GM23248 (cell line): ENCODE measurements around the gene DKK3. TPM values are rescaled to one million over a fixed set of nuclear protein-coding genes. Genes with fewer than 3 reads are reported as not detected.

Experiments
- DNase-seq: peaks from one replicate; pipeline ENCODE4 v3.0.0-alpha.2; 2015
- H2AFZ ChIP-seq: fragments of 200-600 bp; sonication (generic); 2 replicates; pipeline ENCODE4 v1.6.1; 2016; ENCODE audit warnings: antibody characterized with exemption
- H3F3A ChIP-seq: fragments of 200-600 bp; sonication (generic); 2 replicates; pipeline ENCODE4 v1.6.1; 2016; ENCODE audit warnings: mild to moderate bottlenecking, antibody characterized with exemption, mixed run types; ENCODE audit not compliant: insufficient read depth
- H3K27ac ChIP-seq: fragments of 200-600 bp; sonication (generic); 2 replicates; pipeline ENCODE4 v1.5.1; 2016; ENCODE audit warnings: mild to moderate bottlenecking
- H3K27me3 ChIP-seq: fragments of 200-600 bp; sonication (generic); replicated peaks from 2 replicates; pipeline ENCODE4 v1.6.1; 2016; ENCODE audit warnings: mild to moderate bottlenecking; ENCODE audit not compliant: insufficient read depth
- H3K36me3 ChIP-seq: fragments of 200-600 bp; sonication (generic); 2 replicates; pipeline ENCODE4 v1.6.1; 2016; ENCODE audit warnings: low read depth, mild to moderate bottlenecking
- H3K4me1 ChIP-seq: fragments of 200-600 bp; sonication (generic); 2 replicates; pipeline ENCODE4 v1.6.1; 2016; ENCODE audit warnings: mild to moderate bottlenecking; ENCODE audit not compliant: insufficient read depth
- H3K4me2 ChIP-seq: fragments of 200-600 bp; sonication (generic); one replicate; pipeline ENCODE4 v1.6.1; 2016; ENCODE audit warnings: mild to moderate bottlenecking; ENCODE audit not compliant: unreplicated experiment
- H3K4me3 ChIP-seq: fragments of 200-600 bp; sonication (generic); 2 replicates; pipeline ENCODE4 v1.5.1; 2016; ENCODE audit warnings: mild to moderate bottlenecking
- H3K79me2 ChIP-seq: fragments of 200-600 bp; sonication (generic); 2 replicates; pipeline ENCODE4 v1.6.1; 2016; ENCODE audit warnings: mild to moderate bottlenecking; ENCODE audit not compliant: insufficient read depth
- H3K9ac ChIP-seq: fragments of 200-600 bp; sonication (generic); 2 replicates; pipeline ENCODE4 v1.6.1; 2016; ENCODE audit warnings: mild to moderate bottlenecking
- H3K9me2 ChIP-seq: fragments of 200-600 bp; sonication (generic); 2 replicates; pipeline ENCODE4 v1.6.1; 2016; ENCODE audit warnings: mixed run types, mild to moderate bottlenecking, moderate library complexity; ENCODE audit not compliant: insufficient read depth
- H3K9me3 ChIP-seq: fragments of 200-600 bp; sonication (generic); one replicate; pipeline ENCODE4 v1.6.1; 2017; ENCODE audit warnings: low read depth
- H4K20me1 ChIP-seq: fragments of 200-600 bp; sonication (generic); 2 replicates; pipeline ENCODE4 v1.6.0; 2016; ENCODE audit not compliant: insufficient read depth
- EZH2 ChIP-seq: fragments of 200-600 bp; sonication (generic); IDR thresholded peaks from 2 replicates; pipeline ENCODE4 v1.6.1; 2018; ENCODE audit warnings: antibody characterized with exemption, mild to moderate bottlenecking; ENCODE audit not compliant: insufficient read depth, poor library complexity, severe bottlenecking
- EZH2phosphoT487 ChIP-seq: fragments of 200-600 bp; sonication (generic); IDR thresholded peaks from 2 replicates; pipeline ENCODE4 v1.6.1; 2018; ENCODE audit warnings: antibody characterized with exemption, moderate library complexity, mild to moderate bottlenecking, low read depth; ENCODE audit not compliant: insufficient read depth
- WGBS, 2 experiments: methylation state at CpG; one replicate each; pipeline ENCODE4 v1.1.6; 2015 to 2017; ENCODE audit warnings: low lambda C conversion rate in 2 of 2, low coverage in 1 of 2; ENCODE audit errors: missing lambda C conversion rate in 2 of 2; 5-methylcytosine and 5-hydroxymethylcytosine counted together
- in situ Hi-C: fragments of 300-500 bp; cut with MboI; formaldehyde crosslinking; loops from 2 replicates; pipeline ENCODE4 v1.15.0; 2020
- polyA plus RNA-seq: library from polyadenylated mRNA; unstranded; fragments of >200 nt; fragmentation: Nextera tagmentation; extraction: Ambion mirVana; gene quantifications from 2 replicates; pipeline ENCODE4 v1.2.1, GENCODE V29; 2016
- total RNA-seq: library from RNA; depleted of rRNA; stranded (reverse); fragments of >200 nt; shearing (Covaris generic); gene quantifications from 2 replicates; pipeline ENCODE4 v1.2.3, GENCODE V29; 2014; rRNA removed

DKK3 gene
- total RNA-seq (189 and 225 TPM in 2 replicates), polyA plus RNA-seq (237 and 239 TPM in 2 replicates)

GRCh38 chr11:12007769-12008737 lies at the start of gene DKK3:
Gene DKK3 (minus strand): TSS chr11:12008626. CDS start chr11:12008582, 44 bp downstream.
- H3K36me3 ChIP-seq: no peaks in the 10 kb centered on the region
- WGBS, 2 experiments: 8 to 15% methylated on average over 42 to 63 of the region's 71 CpGs
- no peaks in the 10 kb centered on the region for H3K27me3 ChIP-seq
- in situ Hi-C loops: no loop called here
- no peaks in the 10 kb centered on the region for H3K9me3 ChIP-seq
- 0 out of 2 replicates have a peak, but pooled peaks cover 5% of the 10 kb centered on the region for H3K79me2 ChIP-seq
- peaks cover 23% of the 10 kb centered on the region for H3K4me1 ChIP-seq
- H2AFZ ChIP-seq: peak within 1 kb of the TSS; percentile 85
- peak; percentile 47 for DNase-seq
- TF ChIP-seq EZH2phosphoT487 (no peak), EZH2 (no peak)
- H3K9me2 ChIP-seq: no peaks in the 10 kb centered on the region
- peak within 1 kb of the TSS; percentile 89 for H3K4me2 ChIP-seq
- no peaks in the 10 kb centered on the region for H4K20me1 ChIP-seq
- peak within 1 kb of the TSS; percentile 72 for H3K9ac ChIP-seq
- peaks cover 16% of the 10 kb centered on the region for H3F3A ChIP-seq
- peak within 1 kb of the TSS; percentile 73 for H3K4me3 ChIP-seq
- H3K27ac ChIP-seq: no peak within 1 kb of the TSS

GRCh38 chr11:12057299-12057980 lies 49.0 kb upstream of the DKK3 start:
- H2AFZ ChIP-seq: no peak overlapping the region
- no peaks in the 10 kb centered on the region for H3K79me2 ChIP-seq
- H3F3A ChIP-seq: no peaks in the 10 kb centered on the region
- in situ Hi-C loops: loop anchor here (25.0 kb wide), 1 partner anchor 180 kb away; no protein-coding TSS in a partner anchor
- no peak for DNase-seq
- no peak overlapping the region for H3K27ac ChIP-seq
- no peaks in the 10 kb centered on the region for H3K36me3 ChIP-seq
- no peaks in the 10 kb centered on the region for H3K27me3 ChIP-seq
- H3K9me3 ChIP-seq: no peaks in the 10 kb centered on the region
- 88 to 92% methylated on average over 8 of the region's 8 CpGs for WGBS, 2 experiments
- no peaks in the 10 kb centered on the region for H3K9me2 ChIP-seq
- no peak overlapping the region for H3K4me3 ChIP-seq
- H3K4me1 ChIP-seq: no peaks in the 10 kb centered on the region; the same call in 1 of the 2 replicates
- H3K4me2 ChIP-seq: no peak overlapping the region
- no peaks in the 10 kb centered on the region for H4K20me1 ChIP-seq
- no peak overlapping the region for H3K9ac ChIP-seq
- no peak for TF ChIP-seq EZH2phosphoT487
- TF ChIP-seq EZH2: no peak

GRCh38 chr11:12056119-12056518 lies 47.7 kb upstream of the DKK3 start:
- no peaks in the 10 kb centered on the region for H3F3A ChIP-seq
- in situ Hi-C loops: loop anchor here (25.0 kb wide), 1 partner anchor 181 kb away; no protein-coding TSS in a partner anchor
- 97 to 100% methylated on average over 3 of the region's 3 CpGs for WGBS, 2 experiments

More at GRCh38 chr11:12056119-12056518, 47.7 kb upstream of the DKK3 start:
- H3K4me1 ChIP-seq: no peaks in the 10 kb centered on the region; the same call in 1 of the 2 replicates
- no peak overlapping the region for H3K4me2 ChIP-seq
- no peaks in the 10 kb centered on the region for H3K27me3 ChIP-seq
- no peak for DNase-seq
- H3K36me3 ChIP-seq: no peaks in the 10 kb centered on the region
- no peak overlapping the region for H2AFZ ChIP-seq
- no peak overlapping the region for H3K4me3 ChIP-seq
- no peak overlapping the region for H3K9ac ChIP-seq
- H3K27ac ChIP-seq: no peak overlapping the region
- H3K79me2 ChIP-seq: no peaks in the 10 kb centered on the region
- H3K9me2 ChIP-seq: no peaks in the 10 kb centered on the region
- no peaks in the 10 kb centered on the region for H4K20me1 ChIP-seq
- no peaks in the 10 kb centered on the region for H3K9me3 ChIP-seq
- TF ChIP-seq EZH2 (no peak), EZH2phosphoT487 (no peak)
